ENCODE results near the gene NANP. TPM values are rescaled to one million over a fixed set of nuclear protein-coding genes. Genes with fewer than 3 reads are reported as not detected.

The NANP gene
- total RNA-seq, 3 donors from 2014 or later: 3.8 to 5.7 (median 5.2) TPM

DNA sequence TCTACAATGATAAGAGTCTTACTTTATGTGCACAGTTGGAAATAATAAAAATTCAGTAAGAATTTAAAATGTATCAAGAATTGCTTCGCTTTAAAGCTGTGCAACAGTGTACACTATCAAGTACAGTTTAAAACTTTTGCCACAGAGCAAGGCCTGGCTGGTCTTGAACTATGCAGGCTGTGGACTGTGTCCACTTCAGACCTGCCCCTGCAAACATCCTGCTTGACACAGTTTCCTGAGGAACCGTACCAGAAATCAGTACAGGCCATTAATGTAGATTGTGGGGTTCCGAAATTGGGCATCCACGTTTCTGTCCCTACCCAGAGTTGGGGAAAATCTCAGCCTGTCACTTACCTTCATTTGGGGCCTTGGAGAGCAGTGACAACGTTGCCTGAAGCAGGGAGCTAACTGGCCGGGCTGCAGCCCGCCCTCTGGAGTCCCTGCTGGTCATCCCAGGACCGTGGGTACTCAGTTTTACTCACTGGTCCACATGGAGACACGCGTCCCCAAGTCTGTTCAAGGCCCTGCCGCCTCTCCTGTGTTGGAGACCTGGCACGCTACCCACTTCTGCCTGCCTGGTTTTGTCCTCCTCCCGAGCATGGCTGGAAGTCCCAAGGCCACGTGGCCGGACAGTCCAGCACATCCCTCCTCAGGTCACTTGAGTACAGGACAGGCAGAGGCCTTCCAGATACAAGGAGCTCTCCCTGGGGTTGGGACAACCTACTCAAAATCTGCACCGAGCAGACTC lies 46.9 kb downstream of the NANP start:
- Histone ChIP-seq H3K4me1 (no peaks in the 10 kb centered on the region), H3K27ac (no peak overlapping the region), H3K4me3 (no peak overlapping the region), H3K9me3 (no peaks in the 10 kb centered on the region), H3K36me3 (no peaks in the 10 kb centered on the region), H3K27me3 (no peaks in the 10 kb centered on the region)
- TF ChIP-seq POLR2AphosphoS5 (IDR thresholded peaks at IDR 0.05) (no peak), POLR2A (IDR thresholded peaks at IDR 0.05) (no peak), CTCF (IDR thresholded peaks at IDR 0.05) (no peak)
- intact Hi-C loops (cut with DNase I; ENCODE audit: low total_unique reads): no loop called here
- DNase-seq (ENCODE audit: low spot score in 2 of 2): no peak

DNA sequence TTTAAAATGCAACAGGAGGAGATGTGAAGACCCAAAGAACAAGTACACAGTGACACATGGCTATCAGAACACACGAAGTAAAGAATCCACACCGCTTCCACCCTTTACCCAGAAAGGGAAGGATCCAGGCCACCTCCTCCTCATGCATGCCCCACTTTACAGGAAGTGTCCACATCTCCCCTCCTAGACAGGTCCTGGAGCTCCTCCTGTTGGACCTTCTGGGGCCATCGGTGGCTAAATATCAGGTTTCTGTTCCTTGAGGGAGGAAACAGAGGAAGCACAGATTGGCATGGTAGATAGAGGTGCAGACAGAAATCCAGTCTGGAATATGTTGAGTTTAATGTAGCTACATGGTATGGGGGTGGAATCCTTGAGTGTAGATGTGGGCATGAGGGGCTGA lies 49.4 kb downstream of the NANP start:
- Histone ChIP-seq H3K4me3 (no peak overlapping the region), H3K27me3 (no peaks in the 10 kb centered on the region), H3K9me3 (no peaks in the 10 kb centered on the region), H3K27ac (no peak overlapping the region), H3K36me3 (no peaks in the 10 kb centered on the region), H3K4me1 (no peaks in the 10 kb centered on the region)
- TF ChIP-seq CTCF (IDR thresholded peaks at IDR 0.05): no peak
- TF ChIP-seq POLR2A (IDR thresholded peaks at IDR 0.05): no peak
- TF ChIP-seq POLR2AphosphoS5 (IDR thresholded peaks at IDR 0.05): no peak
- no peak for DNase-seq (ENCODE audit: low spot score in 2 of 2)
- intact Hi-C loops (cut with DNase I; ENCODE audit: low total_unique reads): no loop called here

DNA sequence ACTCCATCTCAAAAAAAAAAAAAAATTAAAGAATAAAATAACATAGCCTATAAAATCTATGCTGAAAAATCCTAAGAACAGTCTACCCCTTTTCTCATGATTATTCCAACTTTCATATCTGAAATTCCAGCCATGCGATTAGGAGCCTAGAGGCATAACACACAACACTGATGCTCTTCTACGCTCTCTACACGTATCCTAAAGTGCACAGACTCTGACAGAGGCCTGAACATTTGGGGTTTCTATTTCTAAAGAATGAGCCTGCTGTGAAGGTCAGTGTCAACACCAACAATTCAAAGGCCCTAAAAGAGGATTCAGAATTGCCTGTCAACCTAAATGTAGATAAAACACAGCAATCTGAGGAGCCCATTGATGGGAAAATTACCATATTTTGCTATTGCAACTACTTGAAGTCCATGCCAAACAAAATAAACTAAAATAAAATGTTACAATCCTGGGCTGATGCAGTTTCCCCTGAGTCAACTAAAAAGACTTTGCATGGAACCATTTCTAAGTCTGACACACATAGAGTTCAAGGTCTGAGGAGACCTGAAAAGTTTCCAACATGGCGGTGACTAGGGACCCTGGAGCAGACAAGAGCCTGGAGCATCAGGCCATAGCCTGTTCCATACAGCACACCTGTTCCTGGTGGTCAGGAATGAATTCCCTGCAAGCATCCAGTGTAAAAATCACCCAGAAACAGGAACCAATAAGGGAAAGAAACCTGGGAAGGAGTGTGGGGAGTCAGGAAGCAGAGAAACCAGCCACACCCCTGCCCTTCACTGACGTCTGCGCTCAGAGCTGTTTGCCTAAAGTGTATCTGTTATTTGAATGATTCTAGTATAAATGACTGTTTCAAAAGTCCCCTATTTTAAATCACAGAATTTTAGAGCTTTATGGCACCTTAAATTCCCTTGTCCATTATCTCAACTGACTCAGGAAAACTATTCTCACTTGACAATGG lies 50.2 kb downstream of the NANP start:
- DNase-seq (ENCODE audit: low spot score in 2 of 2): no peak
- no peak overlapping the region for H3K4me3 ChIP-seq
- no peaks in the 10 kb centered on the region for H3K9me3 ChIP-seq
- H3K4me1 ChIP-seq: no peaks in the 10 kb centered on the region
- TF ChIP-seq POLR2A (IDR thresholded peaks at IDR 0.05): no peak
- no peak for TF ChIP-seq CTCF (IDR thresholded peaks at IDR 0.05)
- no peak for TF ChIP-seq POLR2AphosphoS5 (IDR thresholded peaks at IDR 0.05)
- no peaks in the 10 kb centered on the region for H3K27me3 ChIP-seq
- H3K27ac ChIP-seq: no peak overlapping the region
- intact Hi-C loops (cut with DNase I; ENCODE audit: low total_unique reads): loop anchor here (1.0 kb wide), 1 partner anchor 23 kb away; no protein-coding TSS in a partner anchor
- H3K36me3 ChIP-seq: no peaks in the 10 kb centered on the region

DNA sequence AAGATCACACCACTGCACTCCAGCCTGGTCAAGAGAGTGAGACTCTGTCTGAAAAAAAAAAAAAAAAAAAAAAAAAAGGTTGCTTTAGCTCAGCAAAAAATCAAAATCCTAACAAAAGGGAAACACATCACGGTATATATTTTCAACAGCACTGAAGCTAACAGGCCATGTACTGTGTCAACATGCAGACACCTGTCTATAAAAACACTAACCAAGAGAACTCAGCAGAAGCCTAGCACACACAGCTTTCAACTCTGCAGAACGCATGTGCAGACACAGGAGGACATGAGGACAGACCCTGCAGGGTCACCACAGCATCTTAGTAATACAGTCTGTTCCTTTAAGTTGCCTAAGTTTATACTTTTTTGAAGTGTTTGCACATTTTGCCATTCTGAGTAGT lies 52.0 kb downstream of the NANP start:
- Histone ChIP-seq H3K4me1 (no peaks in the 10 kb centered on the region), H3K36me3 (no peaks in the 10 kb centered on the region), H3K27me3 (no peaks in the 10 kb centered on the region), H3K27ac (no peak overlapping the region), H3K4me3 (no peak overlapping the region), H3K9me3 (no peaks in the 10 kb centered on the region)
- DNase-seq (ENCODE audit: low spot score in 2 of 2): no peak
- TF ChIP-seq POLR2AphosphoS5 (IDR thresholded peaks at IDR 0.05) (no peak), CTCF (IDR thresholded peaks at IDR 0.05) (no peak), POLR2A (IDR thresholded peaks at IDR 0.05) (no peak)
- intact Hi-C loops (cut with DNase I; ENCODE audit: low total_unique reads): no loop called here

GRCh38 chr20:25571240-25571639 lies 52.6 kb downstream of the NANP start:
- Histone ChIP-seq H3K9me3 (no peaks in the 10 kb centered on the region), H3K27ac (no peak overlapping the region), H3K4me1 (no peaks in the 10 kb centered on the region), H3K36me3 (no peaks in the 10 kb centered on the region), H3K4me3 (no peak overlapping the region), H3K27me3 (no peaks in the 10 kb centered on the region)
- TF ChIP-seq POLR2A (IDR thresholded peaks at IDR 0.05) (no peak), POLR2AphosphoS5 (IDR thresholded peaks at IDR 0.05) (no peak)
- DNase-seq (ENCODE audit: low spot score in 2 of 2): no peak
- intact Hi-C loops (cut with DNase I; ENCODE audit: low total_unique reads): no loop called here
